Activated CD4-positive, alpha-beta T cell treated with anti-CD3 and anti-CD28 coated beads for 24 hours (primary cell): ENCODE data around the gene DNTT.
A peak's percentile ranks its signal among the peaks of the same experiment; 100 is the strongest.

ENCODE experiments used
- DNase-seq, 2 donors: peaks; one replicate each; pipeline ENCODE4 v3.0.0-alpha.2; 2020; ENCODE audit warnings: low read depth in 2 of 2

DNTT gene

GRCh38 chr10:96342402-96342801, 38.2 kb downstream of the DNTT start:
- DNase-seq: no peak

- DNase-seq: no peak
Measured at GRCh38 chr10:96344178-96344577, 39.9 kb downstream of the DNTT start.

GRCh38 chr10:96345222-96345621, 41.0 kb downstream of the DNTT start:
- no peak for DNase-seq

- no peak for DNase-seq
Measured at GRCh38 chr10:96346295-96346694, 42.1 kb downstream of the DNTT start.

GRCh38 chr10:96352027-96352426, 47.8 kb downstream of the DNTT start:
- no peak for DNase-seq

- DNase-seq: no peak
Measured at GRCh38 chr10:96352582-96352981, 48.3 kb downstream of the DNTT start.

GRCh38 chr10:96357038-96357620, 52.9 kb downstream of the DNTT start:
- DNase-seq: no peak

- DNase-seq: no peak
Measured at GRCh38 chr10:96358851-96359540, 54.8 kb downstream of the DNTT start, which contains the start of gene OPALIN. OPALIN (minus strand) TSS chr10:96359002; CDS start chr10:96358896, 106 bp downstream.

- DNase-seq: no peak
Measured at GRCh38 chr10:96359616-96360015, 55.4 kb downstream of the DNTT start.

GRCh38 chr10:96360331-96360730, 56.1 kb downstream of the DNTT start:
- DNase-seq: no peak

- no peak for DNase-seq
Measured at GRCh38 chr10:96360766-96361165, 56.5 kb downstream of the DNTT start.

- DNase-seq: no peak
Measured at GRCh38 chr10:96365571-96365970, 61.3 kb downstream of the DNTT start.

GRCh38 chr10:96366508-96366907, 62.3 kb downstream of the DNTT start:
- DNase-seq: no peak

GRCh38 chr10:96367470-96367869, 63.2 kb downstream of the DNTT start:
- DNase-seq: no peak

- DNase-seq: no peak
Measured at GRCh38 chr10:96368971-96369370, 64.7 kb downstream of the DNTT start.

- no peak for DNase-seq
Measured at GRCh38 chr10:96369890-96370583, 65.8 kb downstream of the DNTT start.

GRCh38 chr10:96370584-96371157, 66.4 kb downstream of the DNTT start:
- DNase-seq: peak; percentile 23 to 25

GRCh38 chr10:96371356-96371755, 67.1 kb downstream of the DNTT start:
- no peak for DNase-seq

- no peak for DNase-seq
Measured at GRCh38 chr10:96374004-96374403, 69.8 kb downstream of the DNTT start.

- no peak for DNase-seq
Measured at GRCh38 chr10:96374639-96374984, 70.4 kb downstream of the DNTT start.

GRCh38 chr10:96374985-96375830, 71.0 kb downstream of the DNTT start:
- peak; percentile 63 to 69 for DNase-seq

GRCh38 chr10:96376483-96376882, 72.2 kb downstream of the DNTT start:
- no peak for DNase-seq
